ENCODE measurements around the gene UBAP1.
A peak's percentile ranks its signal among the peaks of the same experiment; 100 is the strongest.
"Not testable (repeated sequence)": the region's sequence is repeated elsewhere in the genome, so short reads cannot be mapped to it uniquely, and the experiment has no call there.

The UBAP1 gene

DNA sequence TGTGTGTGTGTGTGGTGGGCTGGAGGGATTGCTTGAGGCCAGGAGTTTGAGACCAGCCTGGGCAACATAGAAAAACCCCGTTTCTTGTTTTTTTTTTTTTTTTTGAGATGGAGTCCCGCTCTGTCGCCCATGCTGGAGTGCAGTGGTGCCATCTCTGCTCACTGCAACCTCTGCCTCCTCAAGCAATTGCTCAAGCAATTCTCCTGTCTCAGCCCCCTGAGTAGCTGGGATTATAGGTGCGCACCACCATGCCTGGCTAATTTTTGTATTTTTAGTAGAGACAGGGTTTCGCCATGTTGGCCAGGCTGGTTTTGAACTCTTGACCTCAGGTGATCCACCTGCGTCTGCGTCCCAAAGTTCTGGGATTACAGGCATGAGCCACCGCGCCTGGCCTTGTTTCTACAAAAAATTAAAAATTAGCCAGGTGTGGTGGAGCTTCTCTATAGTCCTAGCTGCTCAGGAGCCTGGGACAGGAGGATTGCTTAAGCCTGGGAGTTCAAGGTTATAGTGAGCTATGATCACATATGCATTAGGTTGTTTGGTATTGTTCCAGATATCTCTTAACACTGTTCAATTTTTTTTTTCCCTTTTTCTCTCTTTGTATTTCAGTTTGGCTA, 47.4 kb downstream of the UBAP1 start:
- DNase-seq: not testable (repeated sequence)

DNA sequence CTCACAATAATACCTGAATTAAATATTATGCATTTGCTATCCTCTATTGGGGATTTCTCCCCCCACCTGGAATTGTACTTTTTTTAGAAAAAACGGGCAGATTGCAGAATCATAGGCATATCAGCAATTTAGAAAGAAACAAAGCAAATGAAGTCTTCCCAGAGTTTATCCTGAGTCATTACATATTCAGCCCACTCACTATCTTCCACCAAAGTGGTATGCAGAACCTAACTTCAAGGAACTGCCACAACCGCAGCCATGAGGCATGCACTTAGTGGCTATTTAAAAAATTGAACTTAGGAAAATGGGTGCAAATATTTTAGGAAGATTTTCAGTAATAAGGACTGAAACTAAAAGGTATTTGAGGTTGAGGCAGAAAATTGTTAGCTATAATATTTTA, 48.6 kb downstream of the UBAP1 start:
- DNase-seq: no peak

DNA sequence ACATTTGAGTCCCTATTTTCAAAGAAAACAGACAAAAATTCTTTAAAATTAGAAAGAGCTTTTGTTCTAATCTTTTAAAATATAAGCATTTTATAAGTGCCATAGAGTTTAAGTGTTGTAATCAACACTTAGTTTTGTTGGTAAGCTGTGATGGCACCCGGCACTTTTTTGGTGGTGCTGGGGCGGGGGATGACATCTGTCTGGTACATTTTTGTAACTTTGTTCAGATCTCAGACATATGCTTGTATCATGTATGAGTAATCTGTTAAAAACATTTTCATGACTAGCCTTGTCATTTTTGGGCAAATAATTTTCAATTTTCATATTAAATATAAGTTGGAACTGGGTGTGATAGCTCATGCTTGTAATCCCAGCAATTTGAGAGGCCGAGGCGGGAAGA, 51.7 kb downstream of the UBAP1 start:
- no peak for DNase-seq

DNA sequence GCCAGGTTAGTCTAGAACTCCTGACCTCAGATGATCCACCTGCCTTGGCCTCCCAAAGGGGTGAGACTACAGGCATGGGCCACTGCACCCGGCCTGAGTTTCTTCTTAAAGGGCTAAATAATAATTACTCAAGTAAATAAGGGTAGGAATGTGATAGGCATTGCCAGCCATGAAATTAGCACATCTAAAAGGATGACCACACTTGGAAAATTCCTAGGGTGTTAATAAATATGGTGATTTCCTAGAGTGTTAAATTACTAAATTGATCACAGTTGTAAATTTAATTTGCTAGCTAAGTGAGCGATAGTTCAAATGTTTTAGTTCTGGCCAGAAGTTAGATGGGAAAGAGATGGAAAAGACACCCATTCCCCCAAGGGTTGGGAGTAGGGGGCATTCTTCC, 53.4 kb downstream of the UBAP1 start:
- no peak for DNase-seq

DNA sequence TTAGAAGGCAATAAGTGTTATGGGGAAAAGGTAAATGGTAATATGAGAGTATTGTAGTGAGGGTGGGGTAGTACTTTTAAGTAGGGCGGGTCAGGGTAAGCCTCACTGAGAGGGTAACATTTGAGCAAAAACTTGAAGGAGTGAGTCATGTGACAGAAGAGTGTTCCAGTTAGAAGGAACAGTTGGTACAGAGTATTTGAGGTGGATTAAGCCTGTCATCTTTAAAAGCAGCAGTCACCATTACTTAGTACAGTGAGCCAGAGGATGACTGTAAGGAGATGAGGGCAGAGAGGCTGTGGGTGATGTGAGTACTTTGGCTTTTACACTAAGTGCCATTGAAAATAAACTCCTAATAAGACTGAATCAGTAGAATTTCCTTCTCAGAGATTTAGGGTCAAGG, 54.8 kb downstream of the UBAP1 start:
- DNase-seq: no peak

DNA sequence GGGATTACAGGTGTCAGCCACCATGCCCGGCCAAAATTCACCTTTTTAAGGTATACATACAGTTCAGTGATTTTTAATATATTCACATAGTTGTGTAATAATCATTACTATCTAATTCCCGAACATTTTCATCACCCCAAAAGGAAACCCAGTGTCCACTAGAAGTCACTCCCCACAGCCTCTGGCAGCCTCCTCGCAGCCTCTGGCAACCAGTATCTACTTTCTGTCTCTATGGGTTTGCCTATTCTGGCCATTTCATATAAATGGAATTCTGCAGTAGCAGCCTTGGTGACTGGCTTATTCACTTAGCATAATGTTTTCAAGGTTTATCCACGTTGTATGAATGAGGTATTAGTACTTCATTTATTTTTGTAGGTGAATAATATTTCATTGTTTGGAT, 59.0 kb downstream of the UBAP1 start:
- no peak for DNase-seq

DNA sequence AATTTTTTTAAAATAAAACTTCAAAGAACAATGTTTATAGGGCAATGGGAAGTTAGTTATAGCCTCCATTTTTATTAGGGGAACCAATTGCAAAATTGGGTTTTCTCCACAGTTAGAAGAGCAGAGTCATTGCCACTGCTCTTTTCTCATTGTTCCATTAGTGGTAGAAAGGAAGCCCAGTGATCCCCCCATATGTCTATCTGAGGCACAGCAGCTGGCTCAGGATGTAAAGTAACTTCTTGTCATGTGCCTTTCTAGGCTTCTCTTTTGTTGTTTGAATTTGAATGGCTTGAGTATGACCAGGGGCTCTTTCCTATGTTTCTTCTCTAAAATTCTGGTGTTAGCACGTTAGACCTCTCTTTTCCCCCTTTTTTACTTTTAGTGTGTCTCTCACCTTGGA, 61.2 kb downstream of the UBAP1 start:
- DNase-seq: no peak

DNA sequence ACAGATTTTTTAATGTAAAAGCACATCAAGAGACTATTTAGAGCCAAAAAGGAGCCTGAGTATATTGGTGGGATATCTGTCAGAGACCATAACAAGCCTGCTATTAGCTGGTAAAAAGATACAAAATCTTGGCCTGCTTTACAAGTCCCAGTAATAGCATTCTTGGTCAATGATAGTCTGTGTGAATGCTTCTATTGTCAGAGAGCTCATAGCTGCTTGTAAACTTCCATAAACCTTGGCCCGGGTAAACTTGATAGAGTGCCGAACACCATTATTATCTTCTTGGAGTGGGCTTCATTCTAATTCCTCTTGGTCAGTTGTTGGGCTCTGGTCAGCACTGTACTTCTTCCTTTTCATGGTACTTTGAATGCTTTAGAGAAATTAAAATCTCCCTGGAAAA, 64.0 kb downstream of the UBAP1 start:
- DNase-seq: no peak

DNA sequence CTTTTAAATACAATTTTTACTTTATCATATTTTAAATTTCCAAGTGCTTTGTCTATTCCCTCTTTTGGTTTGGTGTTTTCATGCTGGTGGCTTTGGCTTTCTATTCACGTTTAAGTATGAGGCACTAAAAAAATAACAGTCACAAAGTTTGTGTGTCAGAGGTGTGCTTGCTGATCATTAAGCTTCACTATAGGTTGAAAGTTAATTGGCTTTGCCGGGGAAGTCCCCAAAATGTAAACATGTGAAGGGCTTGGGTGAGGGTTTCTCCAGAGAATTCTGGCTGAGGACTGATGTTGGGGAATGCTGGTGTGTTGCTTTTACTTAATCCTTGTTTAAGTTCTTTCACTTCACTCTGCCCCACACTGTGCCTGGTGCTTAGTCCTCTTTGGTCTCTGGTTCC, 66.4 kb downstream of the UBAP1 start:
- DNase-seq: not testable (repeated sequence)

DNA sequence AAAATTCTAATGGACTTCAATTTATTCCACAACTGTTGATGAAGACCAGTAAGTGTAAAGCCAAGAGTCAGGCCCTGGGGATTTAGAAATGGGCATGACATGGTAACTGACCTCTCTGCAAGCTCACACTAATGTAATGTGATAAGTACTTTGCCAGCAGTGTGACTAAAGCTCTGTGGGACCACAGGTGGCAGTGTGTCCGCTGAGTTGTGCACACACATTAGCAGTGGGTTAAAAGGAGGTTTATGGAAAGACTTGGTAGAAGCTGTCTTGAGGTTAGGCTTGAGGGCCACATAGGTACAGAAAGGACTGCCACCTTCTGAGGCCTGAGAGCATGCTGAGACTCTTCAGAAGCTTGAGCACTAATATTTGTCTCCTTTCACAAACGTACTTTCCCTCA, 67.6 kb downstream of the UBAP1 start:
- DNase-seq: no peak

DNA sequence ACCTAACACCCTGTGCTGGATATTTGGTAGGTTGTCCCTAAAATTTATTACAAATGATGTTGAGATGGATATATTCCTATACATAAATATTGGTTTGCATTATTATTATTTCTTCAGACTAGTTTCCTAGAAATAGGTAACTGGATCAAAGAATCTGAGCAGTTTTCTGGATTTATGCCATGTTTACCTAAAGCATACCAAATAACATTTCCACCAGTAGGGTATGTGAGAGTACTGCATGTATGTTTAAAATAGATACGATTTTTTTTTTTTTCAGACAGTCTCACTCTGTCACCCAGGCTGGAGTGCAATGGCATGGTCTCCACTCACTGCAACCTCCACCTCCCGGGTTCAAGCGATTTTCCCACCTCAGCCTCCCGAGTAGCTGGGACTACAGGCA, 68.9 kb downstream of the UBAP1 start:
- not testable (repeated sequence) for DNase-seq

DNA sequence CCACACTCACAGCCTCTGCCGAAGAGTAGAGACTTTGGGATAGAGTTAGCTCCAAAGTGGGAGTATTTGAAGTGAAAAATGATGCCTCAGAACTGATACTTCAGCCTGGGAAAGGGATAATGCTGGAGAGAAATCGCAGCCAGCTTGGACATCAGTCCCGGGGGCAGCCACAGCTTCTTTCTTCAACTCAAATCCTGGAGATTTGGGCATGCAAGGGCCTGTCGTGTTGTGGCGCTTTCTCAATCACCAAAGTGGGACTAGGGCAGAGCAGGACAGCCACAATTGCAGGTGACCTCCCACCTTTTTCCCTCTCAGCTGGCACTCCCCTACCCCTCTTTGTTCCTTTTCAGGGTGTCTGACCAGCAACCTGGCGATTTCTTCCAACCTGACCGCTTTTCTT, 70.4 kb downstream of the UBAP1 start:
- no peak for DNase-seq

DNA sequence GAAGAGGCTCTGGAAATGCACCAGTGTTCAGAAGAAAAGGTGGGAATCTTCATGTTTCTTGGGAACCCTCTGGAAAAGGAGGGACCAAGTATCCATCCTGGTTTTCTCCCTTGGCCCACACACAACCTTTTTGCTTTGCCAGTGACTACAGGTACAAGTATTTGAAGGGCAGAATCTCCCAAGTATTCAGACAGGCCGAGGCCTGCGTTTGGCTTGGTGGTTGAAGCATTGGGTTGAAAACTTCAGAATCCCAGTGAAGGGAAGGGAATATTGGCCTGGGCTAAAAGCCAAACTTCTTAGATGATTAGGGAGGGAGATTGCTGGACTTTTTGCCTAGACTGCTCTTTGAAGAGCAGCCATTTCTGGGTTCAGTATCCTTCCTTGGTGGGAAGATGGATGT, 71.9 kb downstream of the UBAP1 start:
- DNase-seq: no peak

DNA sequence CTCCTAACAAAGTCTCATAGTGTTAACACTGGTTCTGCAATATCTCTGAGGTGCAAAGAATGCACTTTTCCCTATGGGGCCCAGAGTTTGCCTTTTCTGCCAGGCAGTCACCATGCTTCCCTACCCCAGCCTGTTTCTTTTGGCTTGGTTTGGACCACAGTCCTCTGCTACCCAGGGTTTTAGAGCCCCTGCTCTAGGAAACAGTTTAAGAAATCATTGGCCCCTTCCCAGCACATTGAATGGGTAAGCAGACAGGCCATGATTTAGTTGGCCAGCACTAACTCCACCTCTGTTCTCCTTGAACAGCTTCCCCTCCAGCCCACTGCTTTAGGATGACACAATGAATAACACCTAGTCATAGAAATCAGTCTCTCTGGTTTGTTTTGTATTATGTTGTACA, 73.2 kb downstream of the UBAP1 start:
- no peak for DNase-seq

DNA sequence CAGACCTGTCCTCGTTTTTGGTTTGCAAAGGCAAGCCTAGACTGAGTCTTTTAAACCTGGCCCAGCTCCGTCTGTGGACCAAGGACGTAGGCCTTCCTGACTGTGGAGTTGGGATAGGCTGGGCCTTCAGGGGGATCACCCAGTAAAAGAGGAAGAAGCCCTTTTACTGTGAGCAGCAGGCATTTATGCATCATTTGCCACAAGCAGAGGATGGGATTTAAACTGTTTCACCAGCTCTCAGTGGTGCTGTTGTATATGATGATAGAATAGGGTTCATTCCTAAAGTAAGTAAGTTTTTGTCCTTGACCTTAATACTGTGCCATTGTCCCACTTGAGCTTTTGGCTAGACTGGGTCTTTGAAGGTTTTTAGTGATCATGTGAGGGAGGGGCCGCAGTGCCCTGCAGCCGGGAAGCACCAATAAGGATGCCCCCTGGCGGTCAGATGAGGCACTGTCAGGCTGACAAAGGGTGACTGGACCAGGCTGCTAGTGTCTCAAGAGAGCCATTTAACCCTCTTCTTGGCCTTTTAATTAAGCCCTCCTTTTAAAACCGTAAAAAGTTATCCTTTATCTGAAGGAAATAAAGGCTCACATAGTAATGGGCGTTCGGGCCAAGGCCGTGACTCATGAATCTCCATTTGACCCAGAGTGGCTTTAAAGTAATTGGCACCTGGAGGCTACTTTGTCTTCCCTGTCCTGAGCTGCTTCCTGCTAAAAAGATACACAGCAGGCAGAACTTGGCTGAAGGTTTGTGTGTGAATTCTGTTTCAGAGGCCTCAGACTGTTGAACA, 74.0 kb downstream of the UBAP1 start:
- peak; percentile 71 for DNase-seq

DNA sequence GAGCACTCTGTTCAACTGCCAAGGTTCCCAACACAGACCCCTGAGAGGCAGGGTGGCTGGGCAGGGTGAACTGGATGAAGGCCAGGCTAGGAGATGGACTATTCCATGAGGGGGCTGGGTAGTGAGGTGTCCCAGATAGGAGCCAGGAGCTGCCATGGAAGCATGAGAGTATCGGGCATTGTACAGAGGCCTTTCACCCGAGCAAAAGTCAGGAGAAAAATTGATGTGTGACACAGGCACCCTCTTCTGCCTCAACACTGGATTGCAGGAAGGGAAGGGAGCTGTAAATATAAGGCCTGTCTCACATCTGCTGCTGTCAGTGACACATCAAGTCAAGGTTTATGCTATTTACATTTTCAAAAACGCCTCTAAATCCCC, 74.6 kb downstream of the UBAP1 start:
- DNase-seq: no peak

DNA sequence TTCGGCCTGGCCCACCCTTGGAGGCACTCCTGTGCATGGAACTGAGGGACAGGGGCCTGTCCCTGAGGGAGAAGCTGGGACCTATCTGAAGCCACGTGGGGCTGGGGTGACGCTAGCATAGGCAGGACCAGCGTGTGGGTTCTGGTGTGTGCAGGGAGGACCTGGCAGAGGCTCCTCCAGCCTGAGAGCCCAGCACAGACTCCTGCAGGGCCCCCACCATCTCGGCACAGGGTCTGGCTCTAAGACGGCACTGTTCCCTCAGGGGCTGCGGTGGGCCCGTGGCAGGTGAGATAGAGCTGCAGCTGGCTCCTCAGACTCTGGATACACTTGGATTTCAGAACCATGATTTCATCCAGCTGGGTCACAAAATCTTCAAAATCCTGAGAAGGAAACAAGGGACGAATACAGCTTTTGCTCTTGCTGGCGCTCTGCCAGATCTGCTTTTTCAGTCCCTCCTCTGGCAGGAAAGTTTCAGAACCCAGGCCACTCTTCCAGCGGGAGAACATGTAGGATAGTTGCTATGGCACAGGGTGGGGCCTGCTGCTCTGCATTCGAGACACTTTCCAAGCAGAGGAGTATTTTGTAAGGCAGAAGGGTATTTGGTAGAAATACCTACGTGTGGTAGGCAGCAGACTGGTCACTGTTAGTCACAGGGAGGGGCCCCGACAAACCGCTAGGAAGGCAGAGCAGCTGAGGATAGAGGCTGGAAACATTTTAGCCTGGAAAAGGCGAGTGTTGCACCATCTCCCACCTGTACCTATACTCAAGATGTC, 75.5 kb downstream of the UBAP1 start:
- DNase-seq: no peak

DNA sequence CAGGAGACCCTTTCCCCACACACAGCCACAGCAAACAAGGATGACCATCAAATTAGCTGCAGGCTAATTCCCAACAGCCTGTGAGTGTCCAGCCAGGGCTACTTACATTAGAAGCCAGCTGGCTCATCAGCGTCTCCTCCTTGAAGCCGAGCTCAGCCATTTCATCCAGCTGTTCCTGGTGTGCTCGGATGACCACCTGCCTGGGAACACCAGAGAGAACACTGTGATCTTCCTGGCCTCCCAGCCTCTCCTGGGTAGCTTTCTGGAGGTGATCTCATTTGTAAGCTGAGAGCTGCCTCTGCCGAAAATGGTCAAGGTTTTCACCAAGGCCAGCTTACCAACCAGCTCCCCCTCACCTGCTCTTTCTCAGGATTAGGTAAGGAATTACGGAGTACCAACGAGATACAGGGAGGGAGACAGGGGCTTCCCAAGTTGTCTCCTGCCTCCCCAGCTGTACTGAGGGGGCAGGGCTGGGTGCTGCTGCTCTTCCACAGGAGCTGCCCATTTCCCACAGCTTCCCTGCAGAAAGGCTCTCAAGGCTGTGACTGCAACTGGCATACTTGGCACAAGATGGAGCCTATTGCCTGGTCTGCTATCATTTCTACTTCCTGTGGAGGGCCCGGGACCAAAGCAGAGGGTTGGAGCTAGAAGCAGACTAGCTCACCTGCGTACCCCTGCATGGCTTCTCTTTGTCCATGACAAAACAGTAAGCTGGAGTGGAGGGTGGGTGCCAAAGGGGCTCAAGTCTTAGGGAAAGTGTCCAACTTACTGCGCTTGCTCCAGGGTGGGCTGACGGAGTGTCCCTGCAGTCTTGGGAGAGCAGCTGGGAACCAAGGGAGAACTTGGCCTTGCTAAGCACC, 76.4 kb downstream of the UBAP1 start:
- no peak for DNase-seq

DNA sequence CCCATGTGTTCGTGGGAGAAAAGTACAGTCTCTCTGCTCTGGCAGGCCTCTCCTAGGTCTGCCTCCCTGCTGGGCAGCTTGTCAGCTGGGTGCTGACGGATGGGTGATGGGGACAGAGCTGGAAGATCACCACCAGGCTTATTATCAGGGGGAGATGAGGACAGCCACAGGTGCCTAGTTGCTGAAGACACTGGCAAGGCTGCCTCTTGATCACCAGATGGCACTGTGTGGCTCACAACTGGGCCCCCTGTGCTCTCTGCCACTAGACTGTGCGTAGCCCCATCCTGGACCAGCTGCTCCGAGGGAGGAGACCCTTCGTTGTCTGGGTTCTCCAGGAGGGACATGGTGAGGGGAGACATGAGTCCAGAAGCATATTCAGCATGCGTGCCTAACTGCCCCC, 77.3 kb downstream of the UBAP1 start:
- DNase-seq: peak; percentile 6

DNA sequence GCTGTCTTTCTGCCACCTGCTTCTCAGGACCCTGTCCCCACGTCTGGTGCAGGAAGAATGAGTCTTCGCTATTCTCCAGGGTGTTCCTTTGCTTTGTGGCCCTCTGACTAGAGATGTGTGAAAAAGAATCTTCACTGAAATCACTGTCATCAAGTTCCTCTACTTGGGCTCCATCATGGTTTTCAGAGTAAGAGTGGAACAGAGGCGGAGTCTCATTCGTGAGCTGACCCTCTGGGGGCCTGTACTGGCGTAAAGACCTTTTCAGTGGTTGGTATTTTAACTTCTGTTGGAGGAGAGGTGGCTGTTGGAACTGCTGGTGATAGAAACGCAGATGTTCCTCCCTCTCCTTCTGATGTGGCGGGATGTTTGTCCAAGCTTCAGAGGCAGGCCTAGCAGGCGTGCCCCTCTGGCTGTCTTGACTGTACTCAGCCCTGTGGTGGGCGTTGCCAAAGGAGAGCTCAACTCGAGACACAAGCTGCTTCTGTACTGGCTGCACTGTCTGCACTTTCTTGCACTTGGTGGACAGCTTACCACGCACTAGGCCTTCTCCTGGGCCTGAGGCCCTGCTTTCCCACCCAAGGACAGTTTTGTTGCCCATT, 78.2 kb downstream of the UBAP1 start:
- no peak for DNase-seq

DNA sequence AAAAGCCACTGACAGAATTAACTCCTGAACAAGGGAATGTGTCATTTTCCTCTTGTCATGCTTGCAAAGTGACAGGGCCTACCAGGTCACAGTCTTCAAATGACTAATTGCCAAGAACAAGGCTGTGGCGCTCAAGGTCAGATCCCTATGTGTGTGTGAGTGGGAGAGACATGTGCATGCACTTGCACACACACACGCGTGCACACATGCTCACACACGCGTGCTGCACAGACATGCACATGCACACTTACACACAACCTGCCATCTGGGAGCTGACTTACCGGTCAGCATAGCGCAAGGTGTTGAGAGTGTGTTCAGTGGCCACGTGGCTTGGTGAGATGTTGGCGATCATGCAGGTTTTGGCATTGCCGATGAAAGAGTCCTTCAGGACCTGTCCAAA, 80.5 kb downstream of the UBAP1 start:
- no peak for DNase-seq

DNA sequence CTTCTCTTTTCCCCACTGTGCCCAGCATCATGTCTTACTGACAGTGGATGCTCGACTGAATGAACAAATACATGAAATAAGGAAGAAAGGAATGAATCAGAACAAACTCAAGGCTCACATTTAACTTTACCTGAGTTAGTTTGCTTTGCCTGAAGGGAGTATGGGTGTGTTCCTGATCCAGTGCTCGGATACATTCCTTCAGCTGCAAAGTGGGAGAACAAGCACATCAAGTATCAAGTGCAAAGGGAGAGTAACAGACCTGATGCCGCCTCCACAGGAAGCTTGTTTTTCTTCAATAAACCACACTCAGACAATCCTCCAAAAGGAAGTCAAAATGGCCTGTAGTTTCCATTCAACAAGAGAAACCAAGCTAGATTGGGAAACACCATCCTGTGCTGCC, 84.1 kb downstream of the UBAP1 start:
- no peak for DNase-seq

DNA sequence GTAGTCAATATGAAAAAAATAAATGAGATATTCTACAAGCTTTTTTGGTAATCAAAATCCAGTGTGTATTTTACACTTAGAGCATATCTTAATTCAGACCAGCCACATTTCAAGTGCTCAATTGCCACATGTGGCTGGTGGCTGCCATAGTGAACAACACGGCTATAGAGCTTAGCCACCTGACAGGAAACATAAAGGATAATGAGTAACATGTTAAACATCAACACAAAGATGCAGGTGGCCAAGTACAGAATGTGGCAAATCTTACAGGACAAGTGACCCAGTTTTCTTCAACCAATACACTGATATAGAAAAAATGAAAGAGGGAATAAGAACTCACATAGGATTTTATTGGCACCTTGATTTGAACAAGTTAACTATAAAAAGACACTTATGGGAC, 88.8 kb downstream of the UBAP1 start:
- DNase-seq: no peak

Measured in CD4-positive, alpha-beta T cell treated with Interleukin-12 subunit alpha and Interleukin-12 subunit beta, for 1 hour (primary cell).